G401 (cell line): ENCODE data around the gene BRCA2. TPM values are rescaled to one million over a fixed set of nuclear protein-coding genes. Genes with fewer than 3 reads are reported as not detected.
"Not testable (repeated sequence)": the region's sequence is repeated elsewhere in the genome, so short reads cannot be mapped to it uniquely, and the experiment has no call there.

Experiments used
- DNase-seq: peaks from one replicate; pipeline ENCODE4 v3.0.0-alpha.2; 2015; ENCODE audit warnings: low spot score
- in situ Hi-C: cut with HindIII; loops from 2 replicates; pipeline ENCODE4 v1.10.0; 2016; ENCODE audit warnings: low sequenced_read_pairs, mixed read lengths
- total RNA-seq: library from RNA; depleted of rRNA; stranded (reverse); fragments of >200 nt; shearing (Covaris generic); gene quantifications from 2 replicates; pipeline ENCODE4 v1.2.3, GENCODE V29; 2014

BRCA2 gene
- total RNA-seq, 1 experiment from 2014 or later = 15.5 TPM

GRCh38 chr13:32309312-32310133 is 5.8 kb upstream of the BRCA2 start:
- DNase-seq = no peak
- in situ Hi-C loops = no loop called here

DNA sequence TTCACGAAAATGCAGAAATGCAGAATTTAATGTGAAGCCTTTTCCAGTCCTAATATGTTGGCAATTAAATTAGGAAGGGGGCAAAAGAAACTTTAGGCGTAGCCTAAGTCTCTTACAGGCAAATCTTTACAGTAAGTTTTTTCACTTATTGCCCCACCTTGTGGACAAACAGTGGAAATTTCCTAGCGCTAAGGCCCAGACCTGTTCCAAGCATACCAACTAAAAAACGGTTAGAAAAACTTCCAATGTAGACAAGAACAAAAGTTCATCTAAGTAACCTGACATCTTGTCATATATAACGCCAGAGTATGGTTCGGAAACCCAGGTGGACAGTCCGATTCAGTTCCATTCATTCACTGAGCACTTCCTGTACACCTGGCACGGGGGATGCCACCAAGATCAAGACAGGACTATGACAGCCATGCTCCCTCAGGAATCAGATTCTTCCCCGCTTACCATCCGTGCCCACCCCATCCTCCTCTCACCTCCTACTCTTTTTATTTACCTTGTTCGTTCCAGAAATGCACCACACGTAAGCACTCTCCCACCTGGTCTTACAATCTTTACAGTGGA is 5.1 kb upstream of the BRCA2 start:
- DNase-seq = peak; percentile 48
- in situ Hi-C loops = no loop called here

GRCh38 chr13:32311188-32311897 is 4.0 kb upstream of the BRCA2 start:
- in situ Hi-C loops = no loop called here
- no peak for DNase-seq

GRCh38 chr13:32314271-32315237 is 754 bp upstream of the BRCA2 start:
- no peak for DNase-seq
- in situ Hi-C loops = no loop called here

DNA sequence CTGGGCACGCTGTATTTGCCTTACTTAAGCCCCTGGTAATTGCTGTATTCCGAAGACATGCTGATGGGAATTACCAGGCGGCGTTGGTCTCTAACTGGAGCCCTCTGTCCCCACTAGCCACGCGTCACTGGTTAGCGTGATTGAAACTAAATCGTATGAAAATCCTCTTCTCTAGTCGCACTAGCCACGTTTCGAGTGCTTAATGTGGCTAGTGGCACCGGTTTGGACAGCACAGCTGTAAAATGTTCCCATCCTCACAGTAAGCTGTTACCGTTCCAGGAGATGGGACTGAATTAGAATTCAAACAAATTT is 676 bp downstream of the BRCA2 start:
- in situ Hi-C loops = no loop called here
- no peak for DNase-seq

DNA sequence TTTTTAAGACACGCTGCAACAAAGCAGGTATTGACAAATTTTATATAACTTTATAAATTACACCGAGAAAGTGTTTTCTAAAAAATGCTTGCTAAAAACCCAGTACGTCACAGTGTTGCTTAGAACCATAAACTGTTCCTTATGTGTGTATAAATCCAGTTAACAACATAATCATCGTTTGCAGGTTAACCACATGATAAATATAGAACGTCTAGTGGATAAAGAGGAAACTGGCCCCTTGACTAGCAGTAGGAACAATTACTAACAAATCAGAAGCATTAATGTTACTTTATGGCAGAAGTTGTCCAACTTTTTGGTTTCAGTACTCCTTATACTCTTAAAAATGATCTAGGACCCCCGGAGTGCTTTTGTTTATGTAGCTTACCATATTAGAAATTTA is 1.2 kb downstream of the BRCA2 start:
- no peak for DNase-seq

GRCh38 chr13:32317716-32318465 is 2.6 kb downstream of the BRCA2 start:
- no peak for DNase-seq
- in situ Hi-C loops = no loop called here

More for the DNA sequence above, 1.2 kb downstream of the BRCA2 start:
- in situ Hi-C loops = no loop called here

- no peak for DNase-seq
- in situ Hi-C loops = no loop called here
These were observed 5.2 kb downstream of the BRCA2 start for GRCh38 chr13:32320528-32320927.

GRCh38 chr13:32323912-32324311 is 8.6 kb downstream of the BRCA2 start:
- in situ Hi-C loops = no loop called here

DNA sequence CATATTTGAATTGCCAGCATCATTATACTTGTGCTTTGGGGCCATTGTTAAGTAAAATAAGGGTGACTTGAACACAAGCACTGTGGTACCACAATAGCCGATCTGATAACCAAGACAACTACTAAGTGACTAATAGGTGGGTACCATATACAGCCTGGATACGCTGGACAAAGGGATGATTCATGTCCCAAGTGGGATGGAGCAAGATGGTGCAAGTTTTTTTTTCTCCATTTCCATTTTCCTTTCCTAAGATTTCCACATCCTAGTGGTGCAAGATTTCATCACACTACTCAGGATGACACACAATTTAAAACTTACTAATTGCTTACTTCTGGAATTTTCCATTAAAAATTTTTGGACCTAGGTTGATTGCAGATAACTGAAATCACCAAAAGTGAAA is 15.1 kb downstream of the BRCA2 start:
- in situ Hi-C loops = no loop called here
- DNase-seq = no peak

More at GRCh38 chr13:32323912-32324311, 8.6 kb downstream of the BRCA2 start:
- DNase-seq = no peak

- in situ Hi-C loops = no loop called here
- DNase-seq = no peak
These were observed 19.4 kb downstream of the BRCA2 start for GRCh38 chr13:32334671-32335070.

GRCh38 chr13:32340914-32341313 is 25.6 kb downstream of the BRCA2 start:
- in situ Hi-C loops = no loop called here
- no peak for DNase-seq

- in situ Hi-C loops = no loop called here
These were observed 32.3 kb downstream of the BRCA2 start for GRCh38 chr13:32347651-32348050.

DNA sequence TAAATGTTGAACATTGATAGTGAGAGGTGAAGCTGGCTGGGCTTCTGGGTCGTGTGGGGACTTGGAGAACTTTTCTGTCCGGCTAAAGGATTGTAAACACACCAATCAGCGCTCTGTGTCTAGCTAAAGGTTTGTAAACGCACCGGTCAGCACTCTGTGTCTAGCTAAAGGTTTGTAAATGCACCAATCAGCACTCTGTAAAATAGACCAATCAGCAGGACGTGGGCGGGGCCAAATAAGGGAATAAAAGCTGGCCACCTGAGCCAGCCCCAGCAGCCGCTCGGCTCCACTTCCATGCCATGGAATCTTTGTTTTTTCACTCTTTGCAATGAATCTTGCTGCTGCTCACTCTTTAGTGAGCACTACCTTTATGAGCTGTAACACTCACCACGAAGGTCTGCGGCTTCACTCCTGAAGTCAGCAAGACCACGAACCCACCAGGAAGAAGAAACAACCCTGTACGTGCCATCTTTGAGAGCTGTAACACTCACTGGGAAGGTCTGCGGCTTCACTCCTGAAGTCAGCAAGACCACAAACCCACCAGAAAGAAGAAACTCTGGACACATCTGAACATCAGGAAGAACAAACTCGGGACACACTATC is 35.6 kb downstream of the BRCA2 start:
- DNase-seq, in situ Hi-C loops: not testable (repeated sequence)

More at GRCh38 chr13:32347651-32348050, 32.3 kb downstream of the BRCA2 start:
- DNase-seq = no peak

GRCh38 chr13:32354040-32354439 is 38.7 kb downstream of the BRCA2 start:
- in situ Hi-C loops = no loop called here

DNA sequence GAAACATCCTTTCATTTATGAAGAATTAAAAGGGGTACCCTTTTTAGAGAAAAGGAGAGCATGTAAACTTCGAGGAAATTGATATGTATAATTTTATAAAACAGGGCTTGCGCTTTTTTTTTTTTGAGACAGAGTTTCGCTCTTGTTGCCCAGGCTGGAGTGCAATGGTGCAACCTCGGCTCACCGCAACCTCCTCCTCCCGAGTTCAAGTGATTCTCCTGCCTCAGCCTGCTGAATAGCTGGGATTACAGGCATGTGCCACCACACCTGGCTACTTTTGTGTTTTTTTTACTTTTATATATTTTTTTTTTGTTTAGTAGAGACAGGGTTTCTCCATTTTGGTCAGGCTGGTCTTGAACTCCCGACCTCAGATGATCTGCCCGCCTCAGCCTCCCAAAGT is 40.6 kb downstream of the BRCA2 start:
- DNase-seq, in situ Hi-C loops: not testable (repeated sequence)

More at GRCh38 chr13:32354040-32354439, 38.7 kb downstream of the BRCA2 start:
- no peak for DNase-seq

DNA sequence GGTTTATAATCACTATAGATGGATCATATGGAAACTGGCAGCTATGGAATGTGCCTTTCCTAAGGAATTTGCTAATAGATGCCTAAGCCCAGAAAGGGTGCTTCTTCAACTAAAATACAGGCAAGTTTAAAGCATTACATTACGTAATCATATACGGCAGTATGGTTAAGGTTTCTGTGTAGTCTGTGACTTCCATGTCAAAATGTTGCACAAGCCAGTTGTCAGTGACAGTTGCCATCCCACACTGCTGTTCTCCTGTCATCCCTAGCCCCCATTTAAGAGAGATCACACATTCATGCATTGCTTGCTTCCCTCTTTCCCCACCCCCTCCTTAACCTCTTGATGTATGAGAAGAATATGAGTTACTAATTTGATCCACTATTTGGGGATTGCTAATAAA is 47.3 kb downstream of the BRCA2 start:
- in situ Hi-C loops = no loop called here
- DNase-seq = no peak

DNA sequence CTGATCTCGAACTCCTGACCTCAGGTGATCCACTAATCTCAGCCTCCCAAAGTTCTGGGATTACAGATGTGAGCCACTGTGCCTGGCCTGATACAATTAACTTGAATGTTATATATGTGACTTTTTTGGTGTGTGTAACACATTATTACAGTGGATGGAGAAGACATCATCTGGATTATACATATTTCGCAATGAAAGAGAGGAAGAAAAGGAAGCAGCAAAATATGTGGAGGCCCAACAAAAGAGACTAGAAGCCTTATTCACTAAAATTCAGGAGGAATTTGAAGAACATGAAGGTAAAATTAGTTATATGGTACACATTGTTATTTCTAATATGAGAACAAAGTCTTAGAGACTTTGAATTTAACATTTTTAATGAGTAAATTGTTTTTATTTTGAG is 55.5 kb downstream of the BRCA2 start:
- no peak for DNase-seq
- in situ Hi-C loops = no loop called here
